ENCODE data around the gene GPATCH1.

GRCh38 chr19:33163481-33163880 lies 82.5 kb downstream of the GPATCH1 start:
- no peak for TF ChIP-seq POLR2AphosphoS5 (IDR thresholded peaks at IDR 0.05; ENCODE audit: low read depth, low read length)
- no peak for TF ChIP-seq REST (IDR thresholded peaks at IDR 0.05; ENCODE audit: insufficient read depth in 1 of 2, low read depth in 2 of 2, low read length in 2 of 2)
- TF ChIP-seq FOXP2 (optimal IDR thresholded peaks at IDR 0.05; ENCODE audit: borderline replicate concordance, extremely low read depth, extremely low read length, insufficient read depth): no peak
